ENCODE data around the gene USE1. TPM values are rescaled to one million over a fixed set of nuclear protein-coding genes. Genes with fewer than 3 reads are reported as not detected.

Gene USE1
- total RNA-seq, 1 experiment from 2014 or later = 27.5 TPM

- no peak for TF ChIP-seq ZBTB33 (IDR thresholded peaks at IDR 0.05; ENCODE audit: extremely low read depth, insufficient replicate concordance, low read length)
- TF ChIP-seq YY1 (IDR thresholded peaks at IDR 0.05; ENCODE audit: extremely low read depth, insufficient replicate concordance, low read depth, low read length) = no peak
- no peak for TF ChIP-seq TCF7L2 (IDR thresholded peaks at IDR 0.05; ENCODE audit: borderline replicate concordance, extremely low read depth, insufficient read depth, insufficient read length)
- TF ChIP-seq ATF3 (IDR thresholded peaks at IDR 0.05) = no peak
- peak; percentile 42; the same call in 1 of the 2 replicates for TF ChIP-seq SIN3A (IDR thresholded peaks at IDR 0.05; ENCODE audit: low read depth)
Measured at GRCh38 chr19:17226002-17226933, 11.1 kb downstream of the USE1 start, which contains the start of gene OCEL1 (continued).

- H3K27me3 ChIP-seq (ENCODE audit: insufficient read depth, low read length) = no peaks in the 10 kb centered on the region
- H3K9me2 ChIP-seq (ENCODE audit: insufficient read depth) = no peaks in the 10 kb centered on the region
- DNase-seq (ENCODE audit: low read depth, low spot score) = no peak
- no peak for TF ChIP-seq EZH2 (IDR thresholded peaks at IDR 0.05)
- TF ChIP-seq POLR2AphosphoS5 (IDR thresholded peaks at IDR 0.05; ENCODE audit: low read depth, low read length) = 0 out of 2 replicates have a peak, but pooled peaks have one; percentile 21
- H3K27ac ChIP-seq (ENCODE audit: low read depth, low read length) = peak overlapping the region; percentile 85
- no peaks in the 10 kb centered on the region for H4K20me1 ChIP-seq (ENCODE audit: insufficient read depth)
- ATAC-seq = no peak
- TSS peak; percentile 63 for BruUV-seq (replicated peaks)
- peak overlapping the region; percentile 98; the same call in 1 of the 2 replicates for H3K9ac ChIP-seq (ENCODE audit: low read length)
- peak overlapping the region; percentile 81 to 92 for H3K4me3 ChIP-seq (replicated peaks in 1 of 2; ENCODE audit: low read depth in 1 of 2, low read length in 2 of 2)
- ChIA-PET RAD21 (ENCODE audit: low non-redundant PET in 1 of 2, low total read pairs in 2 of 2, uncharacterized antibody in 2 of 2, unreplicated experiment in 2 of 2) (no interaction called here), POLR2A (interaction anchor here (3.0 to 3.1 kb wide), 3 partner anchors 8 to 21 kb away, joined by 9 to 29 read pairs (median 24); partner anchors contain the start of gene USE1), CTCF (interaction anchor here (0.5 kb wide), 1 partner anchor 96 kb away, joined by 3 read pairs; no protein-coding TSS in a partner anchor)
- peaks cover 12 to 28% of the 10 kb centered on the region in 2 experiments; a peak in 3 of 4 replicates for H3K4me1 ChIP-seq (ENCODE audit: control insufficient read depth in 1 of 2, insufficient read depth in 2 of 2, low read length in 2 of 2)
- H3K9me3 ChIP-seq (ENCODE audit: control insufficient read depth in 1 of 2, insufficient read depth in 1 of 2, low read depth in 1 of 2, low read length in 2 of 2) = no peaks in the 10 kb centered on the region
- intact Hi-C loops (cut with micrococcal nuclease) = loop anchor here (5.0 kb wide), 1 partner anchor 151 kb away; the partner anchor contains the start of genes HAUS8 and MYO9B
- peaks cover 0 to 16% of the 10 kb centered on the region in 2 experiments; a peak in 2 of 4 replicates for H3K36me3 ChIP-seq (ENCODE audit: control insufficient read depth in 1 of 2, insufficient read depth in 2 of 2, low read length in 2 of 2)
- H3K4me2 ChIP-seq (ENCODE audit: low read length) = peak overlapping the region; percentile 99
- H3K79me2 ChIP-seq (ENCODE audit: insufficient read depth, low read length) = peaks cover 35% of the 10 kb centered on the region
- no peak overlapping the region for H2AFZ ChIP-seq (ENCODE audit: low read depth, low read length, poor library complexity, severe bottlenecking)
Measured at GRCh38 chr19:17227798-17228367, 12.7 kb downstream of the USE1 start.

Data from HCT116 (cell line).